GM12892 (cell line): ENCODE results near the gene SYCN.

ENCODE experiments used
- DNase-seq: peaks from one replicate; pipeline ENCODE4 v3.0.0; 2011; ENCODE audit not compliant: insufficient read length
- FAIRE-seq: peaks from 2 replicates; lab custom pipeline; 2011; peaks lifted over from hg19 to GRCh38; lab: Jason Lieb, UNC
- POLR2A ChIP-seq: IDR thresholded peaks from 2 replicates; pipeline ENCODE4 v1.6.1; 2011; ENCODE audit warnings: low read depth, low read length, control low read depth
- POLR2AphosphoS5 ChIP-seq: IDR thresholded peaks from 2 replicates; pipeline ENCODE4 v1.6.1; 2011; ENCODE audit warnings: low read depth, low read length, control low read depth
- TAF1 ChIP-seq: IDR thresholded peaks from 2 replicates; pipeline ENCODE4 v1.6.1; 2011; ENCODE audit warnings: low read depth, mild to moderate bottlenecking, control low read depth, low read length, borderline replicate concordance

Gene SYCN

DNA sequence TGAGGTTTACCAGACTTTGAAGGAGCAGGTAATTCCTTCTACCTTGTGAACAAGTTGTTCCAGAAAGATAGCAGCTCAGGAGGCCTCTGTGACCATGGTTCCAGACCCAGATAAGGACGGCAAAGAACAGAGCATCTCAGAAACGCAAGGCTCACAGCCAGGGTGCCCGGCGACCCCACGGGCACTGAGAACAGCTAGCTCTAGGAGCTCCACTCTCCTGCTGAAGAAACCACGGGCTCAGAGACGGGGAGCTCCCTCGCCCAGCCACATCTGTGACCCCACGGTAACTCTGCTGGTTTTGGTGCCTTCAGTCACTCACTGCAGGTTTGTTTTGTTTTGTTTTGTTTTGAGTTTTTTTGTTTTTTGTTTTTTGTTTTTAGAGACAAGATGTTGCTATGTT lies 23.3 kb downstream of the SYCN start:
- TF ChIP-seq POLR2AphosphoS5, result no peak
- no peak for TF ChIP-seq POLR2A
- no peak for TF ChIP-seq TAF1
- DNase-seq (no peak), FAIRE-seq (no peak)

DNA sequence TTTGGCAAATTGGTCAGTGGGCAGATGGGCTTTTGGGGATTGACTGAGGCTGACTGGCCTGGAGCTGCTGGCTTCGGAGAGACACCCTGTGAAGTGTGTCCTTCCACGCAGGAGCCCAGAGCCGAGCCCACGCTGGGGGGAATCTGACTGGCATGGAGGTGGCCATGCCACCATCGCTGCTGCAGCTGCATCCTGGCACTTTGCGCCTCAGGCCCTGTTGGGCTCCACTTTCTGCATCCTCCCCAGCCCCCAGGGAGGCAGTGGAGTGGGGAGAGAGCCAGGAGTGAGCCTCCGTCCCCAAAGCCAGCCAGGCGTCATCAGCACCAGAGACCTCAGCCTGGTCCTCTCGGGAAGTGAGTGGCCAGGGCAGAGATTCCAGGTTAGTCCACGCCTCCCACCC lies 24.3 kb downstream of the SYCN start:
- no peak for FAIRE-seq

GRCh38 chr19:39178296-39179006 lies 25.6 kb downstream of the SYCN start:
- DNase-seq (no peak), FAIRE-seq (no peak)
- TF ChIP-seq POLR2A (no peak), POLR2AphosphoS5 (no peak), TAF1 (no peak)

More for the DNA sequence above, 24.3 kb downstream of the SYCN start:
- no peak for DNase-seq
- TF ChIP-seq POLR2AphosphoS5 (no peak), TAF1 (no peak), POLR2A (no peak)

- TF ChIP-seq TAF1 (no peak), POLR2AphosphoS5 (no peak), POLR2A (no peak)
- DNase-seq, result no peak
- no peak for FAIRE-seq
Measured at GRCh38 chr19:39177736-39178135, 26.3 kb downstream of the SYCN start.

GRCh38 chr19:39177110-39177699 lies 26.9 kb downstream of the SYCN start:
- TF ChIP-seq POLR2A (no peak), TAF1 (no peak), POLR2AphosphoS5 (no peak)
- no peak for FAIRE-seq

GRCh38 chr19:39175564-39175963 lies 28.5 kb downstream of the SYCN start:
- TF ChIP-seq POLR2A (no peak), POLR2AphosphoS5 (no peak), TAF1 (no peak)
- no peak for FAIRE-seq

More at GRCh38 chr19:39177110-39177699, 26.9 kb downstream of the SYCN start:
- DNase-seq, result no peak

GRCh38 chr19:39174558-39175544 lies 29.2 kb downstream of the SYCN start:
- TF ChIP-seq TAF1 (no peak), POLR2AphosphoS5 (no peak), POLR2A (no peak)
- FAIRE-seq (no peak), DNase-seq (no peak)

More at GRCh38 chr19:39175564-39175963, 28.5 kb downstream of the SYCN start:
- no peak for DNase-seq

DNA sequence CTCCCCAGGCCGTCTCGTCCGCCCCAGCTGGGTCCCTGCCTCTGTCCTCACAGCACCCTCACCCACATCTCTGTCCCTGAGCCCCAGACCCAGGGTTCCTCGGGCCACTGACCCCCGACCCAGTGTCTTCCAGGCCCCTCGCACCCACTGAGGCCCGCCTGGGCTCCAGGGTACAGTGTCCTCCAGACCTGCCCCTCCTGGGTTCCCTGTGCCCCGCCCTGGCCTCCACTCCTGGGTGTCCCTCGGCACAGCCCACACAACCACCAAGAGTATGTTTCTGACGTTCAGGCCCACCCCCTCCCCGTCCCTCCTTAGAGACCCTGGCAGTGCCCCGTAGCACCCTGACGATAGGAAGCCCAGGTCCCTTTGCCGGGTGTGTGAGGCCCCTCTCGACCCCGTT lies 29.9 kb downstream of the SYCN start:
- FAIRE-seq, result no peak
- no peak for DNase-seq
- TF ChIP-seq TAF1 (no peak), POLR2A (no peak), POLR2AphosphoS5 (no peak)

GRCh38 chr19:39173502-39173991 lies 30.5 kb downstream of the SYCN start:
- FAIRE-seq (no peak), DNase-seq (no peak)
- TF ChIP-seq TAF1 (no peak), POLR2AphosphoS5 (no peak), POLR2A (no peak)

DNA sequence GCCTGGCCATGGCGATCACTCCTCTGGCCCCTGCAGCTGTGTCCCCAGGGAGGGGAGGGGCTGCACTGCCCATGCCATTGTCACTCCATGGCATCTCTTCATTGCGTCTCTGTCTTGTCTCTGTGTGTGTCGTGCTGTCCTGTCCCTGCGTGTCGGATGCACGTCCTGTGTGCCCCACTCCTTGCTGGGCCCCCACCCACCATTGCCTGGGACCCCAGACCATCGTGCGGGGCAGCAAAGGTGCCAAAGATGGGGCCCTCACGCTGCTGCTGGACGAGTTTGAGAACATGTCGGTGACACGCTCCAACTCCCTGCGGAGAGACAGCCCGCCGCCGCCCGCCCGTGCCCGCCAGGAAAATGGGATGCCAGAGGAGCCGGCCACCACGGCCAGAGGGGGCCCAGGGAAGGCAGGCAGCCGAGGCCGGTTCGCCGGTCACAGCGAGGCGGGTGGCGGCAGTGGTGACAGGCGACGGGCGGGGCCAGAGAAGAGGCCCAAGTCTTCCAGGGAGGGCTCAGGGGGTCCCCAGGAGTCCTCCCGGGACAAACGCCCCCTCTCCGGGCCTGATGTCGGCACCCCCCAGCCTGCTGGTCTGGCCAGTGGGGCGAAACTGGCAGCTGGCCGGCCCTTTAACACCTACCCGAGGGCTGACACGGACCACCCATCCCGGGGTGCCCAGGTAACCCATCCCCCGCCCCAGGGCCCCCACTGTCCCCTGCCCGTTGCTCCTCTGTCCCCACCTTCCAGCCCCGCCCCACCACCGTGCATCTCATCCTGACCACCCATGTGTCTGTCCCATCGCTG lies 31.2 kb downstream of the SYCN start:
- FAIRE-seq, result no peak
- TF ChIP-seq TAF1 (no peak), POLR2AphosphoS5 (no peak), POLR2A (no peak)
- DNase-seq, result no peak
